BLaER1 (cell line): ENCODE measurements around the gene TBX18.

Experiments used
- H3K27ac ChIP-seq: shearing (Covaris generic); formaldehyde crosslinking; 2 replicates; pipeline ENCODE4 v1.8.1; 2022
- H3K27me3 ChIP-seq: shearing (Covaris generic); formaldehyde crosslinking; 2 replicates; pipeline ENCODE4 v1.8.1; 2022
- H3K36me3 ChIP-seq: shearing (Covaris generic); formaldehyde crosslinking; 2 replicates; pipeline ENCODE4 v1.8.1; 2022
- H3K4me1 ChIP-seq: shearing (Covaris generic); formaldehyde crosslinking; 2 replicates; pipeline ENCODE4 v1.8.1; 2022
- H3K4me2 ChIP-seq: shearing (Covaris generic); formaldehyde crosslinking; 2 replicates; pipeline ENCODE4 v1.8.1; 2022
- H3K4me3 ChIP-seq: shearing (Covaris generic); formaldehyde crosslinking; 2 replicates; pipeline ENCODE4 v1.8.1; 2022
- H3K9ac ChIP-seq: shearing (Covaris generic); formaldehyde crosslinking; 2 replicates; pipeline ENCODE4 v1.8.1; 2022
- H3K9me3 ChIP-seq: shearing (Covaris generic); formaldehyde crosslinking; 2 replicates; pipeline ENCODE4 v1.8.1; 2022
- H4K20me1 ChIP-seq: shearing (Covaris generic); formaldehyde crosslinking; 2 replicates; pipeline ENCODE4 v1.8.1; 2022
- Cebpa-rat ChIP-seq: shearing (Covaris generic); IDR thresholded peaks from 2 replicates; pipeline ENCODE4 v1.8.1; 2022

Gene TBX18

GRCh38 chr6:84766799-84767525, 2.6 kb upstream of the TBX18 start:
- peaks cover 100% of the 10 kb centered on the region for H3K27me3 ChIP-seq
- H3K9me3 ChIP-seq: peaks cover 47% of the 10 kb centered on the region
- H3K4me3 ChIP-seq: no peak overlapping the region
- H3K27ac ChIP-seq: no peak overlapping the region
- H4K20me1 ChIP-seq: no peaks in the 10 kb centered on the region
- TF ChIP-seq Cebpa-rat: no peak
- no peak overlapping the region for H3K4me2 ChIP-seq
- no peak overlapping the region for H3K9ac ChIP-seq
- H3K4me1 ChIP-seq: no peaks in the 10 kb centered on the region
- no peaks in the 10 kb centered on the region for H3K36me3 ChIP-seq

- H3K27me3 ChIP-seq: peaks cover 100% of the 10 kb centered on the region
- no peak for TF ChIP-seq Cebpa-rat
- H3K36me3 ChIP-seq: no peaks in the 10 kb centered on the region
- no peaks in the 10 kb centered on the region for H3K4me1 ChIP-seq
- no peak overlapping the region for H3K27ac ChIP-seq
- peaks cover 43% of the 10 kb centered on the region for H3K9me3 ChIP-seq
- H3K4me3 ChIP-seq: no peak overlapping the region
- H3K9ac ChIP-seq: no peak overlapping the region
- no peak overlapping the region for H3K4me2 ChIP-seq
- no peaks in the 10 kb centered on the region for H4K20me1 ChIP-seq
These were observed 1.9 kb upstream of the TBX18 start for GRCh38 chr6:84766118-84766798.

GRCh38 chr6:84763886-84764331, 489 bp downstream of the TBX18 start:
- no peak overlapping the region for H3K4me3 ChIP-seq
- H4K20me1 ChIP-seq: no peaks in the 10 kb centered on the region
- H3K4me1 ChIP-seq: no peaks in the 10 kb centered on the region
- no peak overlapping the region for H3K27ac ChIP-seq
- no peak overlapping the region for H3K4me2 ChIP-seq
- peaks cover 43% of the 10 kb centered on the region for H3K9me3 ChIP-seq
- no peak for TF ChIP-seq Cebpa-rat
- no peak overlapping the region for H3K9ac ChIP-seq
- H3K27me3 ChIP-seq: peaks cover 83% of the 10 kb centered on the region
- H3K36me3 ChIP-seq: no peaks in the 10 kb centered on the region

GRCh38 chr6:84763003-84763885, 1.2 kb downstream of the TBX18 start:
- no peak overlapping the region for H3K4me2 ChIP-seq
- peaks cover 37% of the 10 kb centered on the region for H3K9me3 ChIP-seq
- H3K4me1 ChIP-seq: no peaks in the 10 kb centered on the region
- TF ChIP-seq Cebpa-rat: no peak
- peaks cover 76% of the 10 kb centered on the region for H3K27me3 ChIP-seq
- H4K20me1 ChIP-seq: no peaks in the 10 kb centered on the region
- H3K27ac ChIP-seq: no peak overlapping the region
- H3K4me3 ChIP-seq: no peak overlapping the region
- H3K9ac ChIP-seq: no peak overlapping the region
- H3K36me3 ChIP-seq: no peaks in the 10 kb centered on the region

- Histone ChIP-seq H3K9me3 (peaks cover 36% of the 10 kb centered on the region), H3K4me2 (no peak overlapping the region), H3K27ac (no peak overlapping the region), H3K9ac (no peak overlapping the region), H3K27me3 (peaks cover 68% of the 10 kb centered on the region), H3K4me3 (no peak overlapping the region), H3K4me1 (no peaks in the 10 kb centered on the region), H3K36me3 (no peaks in the 10 kb centered on the region), H4K20me1 (no peaks in the 10 kb centered on the region)
- TF ChIP-seq Cebpa-rat: no peak
These were observed 2.0 kb downstream of the TBX18 start for GRCh38 chr6:84762220-84763002.

- H3K36me3 ChIP-seq: no peaks in the 10 kb centered on the region
- peaks cover 12% of the 10 kb centered on the region for H3K9me3 ChIP-seq
- H3K4me3 ChIP-seq: no peak overlapping the region
- no peak overlapping the region for H3K27ac ChIP-seq
- H3K4me1 ChIP-seq: no peaks in the 10 kb centered on the region
- H3K9ac ChIP-seq: no peak overlapping the region
- no peak for TF ChIP-seq Cebpa-rat
- peaks cover 28% of the 10 kb centered on the region for H3K27me3 ChIP-seq
- no peak overlapping the region for H3K4me2 ChIP-seq
- no peaks in the 10 kb centered on the region for H4K20me1 ChIP-seq
These were observed 5.9 kb downstream of the TBX18 start for GRCh38 chr6:84758486-84758885.

GRCh38 chr6:84756877-84757276, 7.5 kb downstream of the TBX18 start:
- no peak overlapping the region for H3K4me2 ChIP-seq
- H3K4me1 ChIP-seq: no peaks in the 10 kb centered on the region
- H3K27ac ChIP-seq: no peak overlapping the region
- TF ChIP-seq Cebpa-rat: no peak
- H3K36me3 ChIP-seq: no peaks in the 10 kb centered on the region
- no peak overlapping the region for H3K4me3 ChIP-seq
- H3K9ac ChIP-seq: no peak overlapping the region
- H4K20me1 ChIP-seq: no peaks in the 10 kb centered on the region
- peaks cover 12% of the 10 kb centered on the region for H3K27me3 ChIP-seq
- H3K9me3 ChIP-seq: no peaks in the 10 kb centered on the region

GRCh38 chr6:84756466-84756865, 7.9 kb downstream of the TBX18 start:
- H3K27ac ChIP-seq: no peak overlapping the region

GRCh38 chr6:84753173-84753572, 11.2 kb downstream of the TBX18 start:
- Histone ChIP-seq H3K27me3 (no peaks in the 10 kb centered on the region), H3K36me3 (no peaks in the 10 kb centered on the region), H3K9ac (no peak overlapping the region), H3K27ac (no peak overlapping the region), H3K4me3 (no peak overlapping the region), H3K4me1 (no peaks in the 10 kb centered on the region), H4K20me1 (no peaks in the 10 kb centered on the region), H3K9me3 (no peaks in the 10 kb centered on the region), H3K4me2 (no peak overlapping the region)
- no peak for TF ChIP-seq Cebpa-rat

More at GRCh38 chr6:84756466-84756865, 7.9 kb downstream of the TBX18 start:
- H3K4me1 ChIP-seq: no peaks in the 10 kb centered on the region
- no peaks in the 10 kb centered on the region for H3K9me3 ChIP-seq
- H3K27me3 ChIP-seq: peaks cover 8% of the 10 kb centered on the region
- H3K4me3 ChIP-seq: no peak overlapping the region
- no peaks in the 10 kb centered on the region for H3K36me3 ChIP-seq
- H3K9ac ChIP-seq: no peak overlapping the region
- H3K4me2 ChIP-seq: no peak overlapping the region
- H4K20me1 ChIP-seq: no peaks in the 10 kb centered on the region
- TF ChIP-seq Cebpa-rat: no peak
